ENCODE measurements around the gene ATG7.

ATG7 gene

DNA sequence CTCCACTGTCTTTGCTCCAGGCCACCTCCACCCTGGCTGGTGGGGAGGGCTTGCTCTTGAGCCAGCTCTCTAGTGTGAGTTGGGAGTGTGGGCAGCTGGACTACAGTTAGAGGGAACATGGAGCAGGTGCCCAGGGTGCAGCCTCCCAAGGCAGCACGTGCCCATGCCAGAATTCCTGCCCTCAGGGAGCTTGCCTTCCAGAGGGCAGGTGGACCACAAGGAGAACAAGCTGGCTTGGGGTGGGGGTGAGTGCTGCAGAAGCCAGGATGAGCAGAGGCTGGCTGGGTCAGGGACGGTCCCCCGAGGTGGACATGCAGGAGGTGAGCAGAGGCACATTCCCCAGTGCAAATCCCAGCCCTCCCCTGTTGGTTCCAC is 282.0 kb downstream of the ATG7 start:
- no peak for DNase-seq (ENCODE audit: low spot score)
- TF ChIP-seq, protein P1, sequence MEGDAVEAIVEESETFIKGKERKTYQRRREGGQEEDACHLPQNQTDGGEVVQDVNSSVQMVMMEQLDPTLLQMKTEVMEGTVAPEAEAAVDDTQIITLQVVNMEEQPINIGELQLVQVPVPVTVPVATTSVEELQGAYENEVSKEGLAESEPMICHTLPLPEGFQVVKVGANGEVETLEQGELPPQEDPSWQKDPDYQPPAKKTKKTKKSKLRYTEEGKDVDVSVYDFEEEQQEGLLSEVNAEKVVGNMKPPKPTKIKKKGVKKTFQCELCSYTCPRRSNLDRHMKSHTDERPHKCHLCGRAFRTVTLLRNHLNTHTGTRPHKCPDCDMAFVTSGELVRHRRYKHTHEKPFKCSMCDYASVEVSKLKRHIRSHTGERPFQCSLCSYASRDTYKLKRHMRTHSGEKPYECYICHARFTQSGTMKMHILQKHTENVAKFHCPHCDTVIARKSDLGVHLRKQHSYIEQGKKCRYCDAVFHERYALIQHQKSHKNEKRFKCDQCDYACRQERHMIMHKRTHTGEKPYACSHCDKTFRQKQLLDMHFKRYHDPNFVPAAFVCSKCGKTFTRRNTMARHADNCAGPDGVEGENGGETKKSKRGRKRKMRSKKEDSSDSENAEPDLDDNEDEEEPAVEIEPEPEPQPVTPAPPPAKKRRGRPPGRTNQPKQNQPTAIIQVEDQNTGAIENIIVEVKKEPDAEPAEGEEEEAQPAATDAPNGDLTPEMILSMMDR (IDR thresholded peaks at IDR 0.05; ENCODE audit: extremely low read depth, missing control alignments): no peak

DNA sequence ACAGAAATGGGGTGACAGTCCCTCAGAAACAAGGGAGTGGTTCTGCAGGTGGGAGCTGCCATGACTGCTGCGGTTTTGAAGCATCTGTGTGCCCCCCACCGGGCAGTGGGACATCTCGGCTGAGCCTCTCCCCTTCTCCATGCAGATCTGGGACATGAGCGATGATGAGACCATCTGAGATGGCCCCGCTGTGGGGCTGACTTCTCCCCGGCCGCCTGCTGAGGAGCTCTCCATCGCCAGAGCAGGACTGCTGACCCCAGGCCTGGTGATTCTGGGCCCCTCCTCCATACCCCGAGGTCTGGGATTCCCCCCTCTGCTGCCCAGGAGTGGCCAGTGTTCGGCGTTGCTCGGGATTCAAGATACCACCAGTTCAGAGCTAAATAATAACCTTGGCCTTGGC is 282.5 kb downstream of the ATG7 start:
- no peak for DNase-seq (ENCODE audit: low spot score)
- TF ChIP-seq, protein P1 (IDR thresholded peaks at IDR 0.05; ENCODE audit: extremely low read depth, missing control alignments): no peak

DNA sequence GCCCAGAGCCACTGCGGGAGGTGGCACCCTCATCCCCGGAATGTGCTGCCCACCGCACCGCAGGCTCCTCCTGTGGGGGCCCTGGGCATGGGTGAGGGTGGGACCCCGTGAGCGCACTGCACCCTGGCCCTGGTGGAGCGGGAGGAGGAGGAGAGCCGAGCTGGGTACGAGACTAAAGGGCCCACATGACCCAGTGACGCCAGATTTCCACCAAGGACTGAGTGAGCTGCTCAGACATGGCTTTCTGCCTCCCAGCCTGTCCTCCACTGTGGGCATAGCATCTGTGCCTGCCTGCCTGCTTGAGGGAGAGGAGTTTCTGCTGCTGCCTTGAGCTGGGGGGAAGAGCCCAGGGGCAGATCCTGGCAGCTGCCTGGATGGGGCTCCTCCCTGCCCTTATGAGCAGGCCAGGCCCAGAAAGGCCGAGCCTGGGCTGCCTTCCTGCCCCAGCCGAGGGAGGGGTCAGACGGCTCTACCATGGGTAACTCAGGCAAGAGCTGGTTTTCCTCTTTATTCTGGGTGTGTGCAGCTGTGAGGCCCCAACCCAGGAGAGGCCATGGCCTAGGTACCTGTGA is 283.1 kb downstream of the ATG7 start:
- TF ChIP-seq, protein P1 (IDR thresholded peaks at IDR 0.05; ENCODE audit: extremely low read depth, missing control alignments): no peak
- no peak for DNase-seq (ENCODE audit: low spot score)

DNA sequence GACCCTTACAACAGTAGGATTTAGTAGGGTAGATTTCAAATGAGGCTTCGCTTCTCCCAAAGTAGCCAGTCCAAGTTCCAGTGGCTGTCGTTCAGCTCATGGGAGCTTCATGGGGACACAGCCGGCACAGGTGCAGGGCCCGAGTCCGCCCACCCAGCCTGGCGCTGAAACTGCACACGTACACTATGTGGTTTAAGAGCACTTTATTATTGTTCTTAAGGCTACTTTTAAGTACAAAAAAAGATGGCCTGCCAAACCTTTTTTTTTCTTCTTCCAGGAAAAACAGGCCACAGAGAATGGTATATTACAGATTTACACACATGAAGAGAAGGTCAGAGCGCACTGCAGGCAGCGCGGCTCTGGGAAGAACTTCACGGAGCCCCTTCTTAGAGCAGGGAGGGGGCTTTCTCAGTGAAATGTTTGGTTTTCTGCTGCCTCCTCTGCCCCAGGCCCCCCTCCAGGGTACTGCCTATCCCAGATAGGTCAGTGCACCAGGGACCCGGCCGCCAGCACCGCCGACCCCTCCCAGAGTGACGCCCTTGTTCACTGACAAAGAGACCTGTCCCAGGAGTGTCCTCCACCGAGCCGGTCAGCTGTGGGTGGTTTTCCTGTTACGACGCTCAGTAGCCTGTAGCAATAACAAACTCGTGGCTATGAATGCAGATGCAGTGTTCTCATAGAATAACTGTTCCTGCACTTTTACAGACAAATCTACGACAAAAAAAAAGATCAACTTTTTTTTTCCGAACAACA is 283.9 kb downstream of the ATG7 start:
- TF ChIP-seq, protein P1 (IDR thresholded peaks at IDR 0.05; ENCODE audit: extremely low read depth, missing control alignments): no peak
- no peak for DNase-seq (ENCODE audit: low spot score)

DNA sequence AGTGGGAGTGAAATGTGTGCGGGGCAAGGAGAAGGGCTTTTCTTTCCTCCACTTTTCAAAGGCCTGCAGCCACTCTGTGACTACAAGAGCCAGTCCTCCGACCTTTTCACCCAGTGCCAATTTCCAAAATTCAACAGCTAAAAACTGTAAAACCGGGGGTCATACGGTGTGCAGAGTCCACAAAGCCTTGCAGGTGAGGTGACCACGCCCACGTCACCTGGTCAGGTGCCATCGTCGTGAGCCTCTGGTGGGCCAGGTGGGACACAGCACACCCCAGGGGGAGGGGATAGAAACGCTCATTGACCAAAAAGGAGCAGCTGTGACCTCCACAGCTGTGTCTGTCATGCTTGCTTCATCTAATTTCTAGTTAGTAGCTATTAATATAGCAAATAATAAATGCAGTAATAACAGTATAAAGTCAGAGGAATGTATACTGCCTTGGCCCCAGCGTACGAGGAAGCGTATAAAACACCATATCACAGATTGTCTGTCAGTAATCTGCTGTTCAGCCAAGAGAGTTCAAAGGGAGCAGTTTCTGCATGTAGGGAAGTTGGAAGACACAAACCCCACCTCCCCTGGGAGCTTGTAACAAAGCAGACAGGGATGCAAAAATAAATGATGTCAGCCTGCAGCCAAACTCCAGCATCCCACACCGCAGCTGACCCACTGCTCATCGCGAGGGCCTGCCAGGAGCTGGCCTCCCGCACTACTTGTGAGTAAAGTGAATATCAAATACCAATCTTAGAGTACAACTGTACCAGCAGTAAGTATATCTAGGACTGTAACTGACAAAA is 284.9 kb downstream of the ATG7 start:
- no peak for DNase-seq (ENCODE audit: low spot score)
- TF ChIP-seq, protein P1 (IDR thresholded peaks at IDR 0.05; ENCODE audit: extremely low read depth, missing control alignments): no peak

DNA sequence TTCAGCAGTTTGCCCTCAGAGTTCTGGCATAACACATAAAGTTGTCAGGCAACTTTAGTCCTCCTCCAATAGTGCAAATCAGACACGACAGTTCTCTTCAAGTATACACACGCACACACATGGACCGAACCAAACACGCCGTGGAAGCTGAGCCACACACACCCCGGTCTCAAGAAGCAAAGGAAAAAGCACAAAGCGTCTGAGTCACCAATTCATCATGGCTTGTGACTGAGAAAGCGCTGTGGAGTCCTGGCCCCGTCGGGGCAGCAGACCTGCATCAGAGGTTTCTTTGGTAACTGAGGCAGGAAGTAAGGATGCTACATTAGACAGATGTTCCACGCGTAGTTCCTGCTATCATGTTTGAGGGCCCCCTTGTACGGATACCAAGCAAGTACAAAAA is 285.8 kb downstream of the ATG7 start:
- no peak for DNase-seq (ENCODE audit: low spot score)

More for the DNA sequence above, 285.8 kb downstream of the ATG7 start:
- TF ChIP-seq, protein P1 (IDR thresholded peaks at IDR 0.05; ENCODE audit: extremely low read depth, missing control alignments): no peak
